ENCODE measurements around the gene AGAP5.
A peak's percentile ranks its signal among the peaks of the same experiment; 100 is the strongest.

AGAP5 gene

DNA sequence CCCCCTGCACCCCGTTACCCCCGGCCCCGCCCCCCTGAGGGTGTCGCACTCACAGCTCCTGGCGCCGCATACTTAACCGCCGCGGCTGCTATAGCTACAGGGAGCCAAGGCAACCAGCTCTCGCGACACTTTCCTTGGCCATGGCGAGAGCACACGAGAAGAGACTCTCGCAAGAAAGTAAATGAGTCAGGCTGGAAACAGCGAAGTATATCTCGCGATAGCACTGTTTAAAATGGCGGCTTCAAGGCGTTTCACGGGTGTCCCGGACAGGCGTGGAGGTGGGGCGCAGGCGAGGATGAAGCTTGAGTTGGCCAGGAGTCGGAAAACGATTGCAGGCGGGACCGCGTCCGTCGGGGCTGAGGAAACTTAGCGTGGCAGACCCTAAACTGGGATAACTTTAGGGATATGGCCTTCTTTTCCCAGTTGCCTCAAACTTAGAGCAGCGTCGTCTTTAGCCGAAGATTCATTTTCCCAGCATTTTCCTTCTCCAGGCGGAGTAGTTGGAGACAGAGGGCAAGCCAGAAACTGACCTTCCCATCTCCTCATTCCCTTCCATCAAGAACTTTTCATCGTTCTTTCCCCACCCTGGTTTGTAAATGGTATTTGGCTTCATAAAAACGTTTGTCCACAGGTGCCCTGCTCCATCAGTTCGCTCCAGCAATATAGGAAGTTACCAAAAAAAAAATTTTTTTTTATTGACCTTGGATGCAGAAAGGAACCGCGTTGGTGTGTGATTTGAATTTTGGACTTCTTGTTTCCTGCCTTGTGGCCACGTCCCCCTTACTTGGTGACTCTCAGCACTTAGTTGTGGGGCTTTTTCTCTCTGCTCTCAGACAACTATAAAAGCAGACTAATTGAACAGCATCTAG is 71.8 kb downstream of the AGAP5 start:
- DNase-seq (ENCODE audit: low read depth, low spot score), result peak; percentile 91

DNA sequence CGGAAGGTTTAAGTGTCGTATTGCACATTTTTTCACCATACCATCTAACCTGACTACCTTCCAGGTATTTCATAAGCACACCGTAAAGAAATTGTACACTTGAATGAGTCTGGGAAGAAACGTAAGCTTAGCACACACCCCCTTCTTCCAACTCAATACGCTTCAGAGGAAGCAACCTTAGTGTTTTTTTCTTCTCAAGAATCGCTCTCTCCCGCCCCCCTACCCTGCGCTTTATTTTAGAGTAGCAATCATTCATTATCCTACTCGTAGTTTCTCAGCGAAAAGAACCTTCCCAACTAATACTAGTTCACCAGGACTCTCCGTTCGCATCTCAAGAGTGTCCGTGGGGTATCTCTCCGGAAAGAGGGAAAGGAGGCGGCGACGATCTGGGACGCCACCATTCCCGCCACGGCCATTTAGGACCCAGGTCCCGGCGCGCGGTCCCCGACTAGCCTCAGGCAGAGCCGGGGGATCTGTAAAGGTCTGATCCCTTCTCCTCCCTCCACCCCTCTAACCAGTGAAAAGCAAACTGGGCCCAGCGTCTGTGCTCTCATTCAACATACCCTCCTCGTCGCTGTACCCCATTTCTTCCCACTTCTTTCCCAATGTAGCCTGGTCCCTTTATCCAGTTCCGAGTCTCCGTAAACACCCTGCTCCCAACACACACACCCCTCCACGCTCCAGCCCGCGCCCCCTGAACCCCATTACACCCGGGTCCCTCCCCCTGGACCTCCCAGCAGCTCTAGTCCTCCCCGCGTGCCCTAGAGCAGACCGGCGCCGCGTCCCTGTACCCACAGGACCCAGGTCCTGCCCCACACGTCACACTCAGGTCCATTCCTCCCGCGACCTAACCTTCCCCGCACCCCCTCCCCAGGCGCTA is 72.7 kb downstream of the AGAP5 start:
- no peak for DNase-seq (ENCODE audit: low read depth, low spot score)

All from smooth muscle cell of the brain vasculature (primary cell).